Hepatocyte (in vitro differentiated cells): ENCODE results near the gene CPT1A. TPM values are rescaled to one million over a fixed set of nuclear protein-coding genes. Genes with fewer than 3 reads are reported as not detected.

Source experiments
- DNase-seq: peaks from one replicate; pipeline ENCODE4 v3.0.0-alpha.2; 2016; ENCODE audit warnings: low spot score
- H2AFZ ChIP-seq: fragments of 200-600 bp; sonication (generic); 2 replicates; pipeline ENCODE4 v1.6.0; 2016; ENCODE audit warnings: antibody characterized with exemption, mild to moderate bottlenecking
- H3K27ac ChIP-seq: fragments of 200-600 bp; sonication (generic); 2 replicates; pipeline ENCODE4 v1.5.1; 2016; ENCODE audit warnings: mild to moderate bottlenecking
- H3K27me3 ChIP-seq: fragments of 200-600 bp; sonication (generic); 2 replicates; pipeline ENCODE4 v1.6.1; 2016
- H3K36me3 ChIP-seq: fragments of 200-600 bp; sonication (generic); replicated peaks from 2 replicates; pipeline ENCODE4 v1.5.1; 2016; ENCODE audit warnings: low read depth; ENCODE audit not compliant: insufficient read depth
- H3K4me1 ChIP-seq: fragments of 200-600 bp; sonication (generic); 2 replicates; pipeline ENCODE4 v1.5.1; 2016; ENCODE audit warnings: mild to moderate bottlenecking, moderate library complexity; ENCODE audit not compliant: insufficient read depth
- H3K4me2 ChIP-seq: fragments of 200-600 bp; sonication (generic); 2 replicates; pipeline ENCODE4 v1.6.0; 2016
- H3K4me3 ChIP-seq: fragments of 200-600 bp; sonication (generic); 2 replicates; pipeline ENCODE4 v1.5.1; 2016; ENCODE audit warnings: mild to moderate bottlenecking
- H3K79me2 ChIP-seq: fragments of 200-600 bp; sonication (generic); 2 replicates; pipeline ENCODE4 v1.6.0; 2017; ENCODE audit warnings: mild to moderate bottlenecking
- H3K9me2 ChIP-seq: fragments of 200-600 bp; sonication (generic); replicated peaks from 2 replicates; pipeline ENCODE4 v1.6.0; 2017; ENCODE audit warnings: mild to moderate bottlenecking; ENCODE audit not compliant: insufficient read depth
- H3K9me3 ChIP-seq: fragments of 200-600 bp; sonication (generic); 2 replicates; pipeline ENCODE4 v1.5.1; 2016; ENCODE audit warnings: low read depth, mild to moderate bottlenecking
- H4K20me1 ChIP-seq: fragments of 200-600 bp; sonication (generic); 2 replicates; pipeline ENCODE4 v1.6.0; 2016; ENCODE audit warnings: mild to moderate bottlenecking; ENCODE audit not compliant: insufficient read depth, poor library complexity, severe bottlenecking
- CTCF ChIP-seq: fragments of 200-600 bp; sonication (generic); IDR thresholded peaks from 2 replicates; pipeline ENCODE4 v1.5.1; 2016; ENCODE audit warnings: antibody characterized with exemption, mild to moderate bottlenecking; ENCODE audit not compliant: poor library complexity
- EZH2 ChIP-seq: fragments of 200-600 bp; sonication (generic); IDR thresholded peaks from 2 replicates; pipeline ENCODE4 v1.6.1; 2016; ENCODE audit warnings: antibody characterized with exemption, mild to moderate bottlenecking, borderline replicate concordance
- EZH2phosphoT487 ChIP-seq: fragments of 200-600 bp; sonication (generic); IDR thresholded peaks from one replicate; pipeline ENCODE4 v1.6.1; 2018; ENCODE audit warnings: antibody characterized with exemption, mild to moderate bottlenecking, low read depth, moderate library complexity; ENCODE audit not compliant: unreplicated experiment, severe bottlenecking
- WGBS: methylation state at CpG from one replicate; pipeline ENCODE4 v1.1.6; 2016; ENCODE audit warnings: low lambda C conversion rate; ENCODE audit errors: missing lambda C conversion rate; 5-methylcytosine and 5-hydroxymethylcytosine counted together
- polyA plus RNA-seq: library from polyadenylated mRNA; unstranded; fragments of >200 nt; fragmentation: Nextera tagmentation; extraction: Ambion mirVana; gene quantifications from 2 replicates; pipeline ENCODE4 v1.2.1, GENCODE V29; 2016
- total RNA-seq: library from RNA; depleted of rRNA; stranded (reverse); fragments of >200 nt; gene quantifications from 2 replicates; pipeline ENCODE4 v1.2.3, GENCODE V29; 2014

Gene CPT1A
- total and polyA plus RNA-seq, 2 experiments from 2014 or later: 8.3 to 24.8 TPM

GRCh38 chr11:68750195-68751003 is 91.3 kb downstream of the CPT1A start:
- peak overlapping the region; percentile 63 for H2AFZ ChIP-seq
- H3K9me3 ChIP-seq: no peaks in the 10 kb centered on the region
- no peak for TF ChIP-seq EZH2phosphoT487
- no peak for TF ChIP-seq EZH2
- no peak for TF ChIP-seq CTCF
- H3K4me2 ChIP-seq: peak overlapping the region; percentile 87
- no peaks in the 10 kb centered on the region for H3K79me2 ChIP-seq
- DNase-seq: peak; percentile 46
- H3K27me3 ChIP-seq: no peaks in the 10 kb centered on the region
- no peaks in the 10 kb centered on the region for H4K20me1 ChIP-seq
- peak overlapping the region; percentile 54 for H3K4me3 ChIP-seq
- H3K9me2 ChIP-seq: no peaks in the 10 kb centered on the region
- H3K27ac ChIP-seq: no peak overlapping the region
- WGBS: 18% methylated on average over 30 of the region's 76 CpGs
- H3K36me3 ChIP-seq: no peaks in the 10 kb centered on the region
- H3K4me1 ChIP-seq: peaks cover 5% of the 10 kb centered on the region

- H3K9me2 ChIP-seq: no peaks in the 10 kb centered on the region
- no peak for DNase-seq
- H3K9me3 ChIP-seq: no peaks in the 10 kb centered on the region
- H3K79me2 ChIP-seq: no peaks in the 10 kb centered on the region
- H3K36me3 ChIP-seq: no peaks in the 10 kb centered on the region
- 71% methylated on average over 20 of the region's 20 CpGs for WGBS
- no peak overlapping the region for H3K4me3 ChIP-seq
- H4K20me1 ChIP-seq: no peaks in the 10 kb centered on the region
- no peak for TF ChIP-seq EZH2phosphoT487
- TF ChIP-seq EZH2: no peak
- no peak for TF ChIP-seq CTCF
- H2AFZ ChIP-seq: no peak overlapping the region
- H3K27me3 ChIP-seq: no peaks in the 10 kb centered on the region
- peaks cover 5% of the 10 kb centered on the region for H3K4me1 ChIP-seq
- no peak overlapping the region for H3K27ac ChIP-seq
- H3K4me2 ChIP-seq: peak overlapping the region; percentile 87
These were observed 92.2 kb downstream of the CPT1A start for GRCh38 chr11:68749229-68750123.

- Histone ChIP-seq H3K9me3 (no peaks in the 10 kb centered on the region), H4K20me1 (no peaks in the 10 kb centered on the region), H3K27ac (no peak overlapping the region), H3K4me1 (peaks cover 5% of the 10 kb centered on the region), H3K79me2 (no peaks in the 10 kb centered on the region), H3K36me3 (no peaks in the 10 kb centered on the region), H3K9me2 (no peaks in the 10 kb centered on the region), H2AFZ (no peak overlapping the region), H3K27me3 (no peaks in the 10 kb centered on the region), H3K4me2 (no peak overlapping the region), H3K4me3 (no peak overlapping the region)
- no peak for TF ChIP-seq EZH2
- TF ChIP-seq EZH2phosphoT487: no peak
- TF ChIP-seq CTCF: no peak
- DNase-seq: no peak
- 48% methylated on average over 2 of the region's 2 CpGs for WGBS
These were observed 93.7 kb downstream of the CPT1A start for GRCh38 chr11:68748061-68748460.
